LHCN-M2 (cell line): Measurements from ENCODE around the gene NHSL2. TPM values are rescaled to one million over a fixed set of nuclear protein-coding genes. Genes with fewer than 3 reads are reported as not detected.
"Not testable (repeated sequence)": the region's sequence is repeated elsewhere in the genome, so short reads cannot be mapped to it uniquely, and the experiment has no call there.

Experiments
- DNase-seq: peaks from one replicate; pipeline ENCODE4 v3.0.0-alpha.2; 2012; ENCODE audit warnings: low read depth
- total RNA-seq: library from RNA; depleted of rRNA; stranded (reverse); fragments of >200 nt; gene quantifications from 2 replicates; pipeline ENCODE4 v1.2.3, GENCODE V29; 2014; rRNA removed

Gene NHSL2
- total RNA-seq, 1 experiment from 2014 or later: 0.23 TPM

DNA sequence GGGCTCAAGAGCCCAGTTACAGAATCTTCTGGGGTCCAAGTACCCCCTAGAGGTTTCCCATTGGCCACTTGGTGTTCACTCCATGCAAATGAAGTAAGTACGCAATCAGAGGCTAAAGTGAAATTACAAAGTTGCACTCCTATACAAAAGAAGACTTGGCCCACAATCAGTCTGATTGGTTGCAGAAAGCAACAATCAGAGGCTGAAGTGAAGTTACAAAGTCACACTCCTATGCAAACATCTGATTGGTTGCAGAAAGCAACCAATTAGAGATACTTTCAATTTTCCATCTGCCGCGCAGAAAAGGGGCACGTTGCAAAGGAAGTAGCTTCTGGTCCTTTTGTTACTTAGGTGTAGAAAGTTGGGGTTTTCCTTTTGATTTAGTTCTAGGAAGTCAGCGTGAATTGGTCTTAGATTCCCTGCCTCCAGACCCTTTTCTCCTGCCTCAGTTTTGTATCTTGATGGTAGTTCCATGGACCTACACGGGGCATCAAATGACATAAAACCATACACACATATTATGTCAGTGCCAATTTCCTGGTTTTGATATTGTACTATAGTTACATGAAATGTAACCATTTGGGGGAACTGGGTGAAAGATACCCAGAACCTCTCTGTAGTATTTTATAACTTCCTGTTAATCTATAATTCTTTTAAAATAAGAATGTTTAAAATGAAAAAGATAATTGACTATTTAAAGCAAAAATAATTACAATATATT is 258.5 kb downstream of the NHSL2 start:
- DNase-seq: no peak

DNA sequence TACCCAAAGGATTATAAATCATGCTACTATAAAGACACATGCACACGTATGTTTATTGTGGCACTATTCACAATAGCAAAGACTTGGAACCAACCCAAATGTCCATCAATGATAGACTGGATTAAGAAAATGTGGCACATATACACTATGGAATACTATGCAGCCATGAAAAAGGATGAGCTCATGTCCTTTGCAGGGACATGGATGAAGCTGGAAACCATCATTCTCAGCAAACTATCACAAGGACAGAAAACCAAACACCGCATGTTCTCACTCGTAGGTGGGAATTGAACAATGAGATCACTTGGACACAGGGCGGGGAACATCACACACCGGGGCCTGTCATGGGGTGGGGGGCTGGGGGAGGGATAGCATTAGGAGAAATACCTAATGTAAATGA is 265.6 kb downstream of the NHSL2 start:
- not testable (repeated sequence) for DNase-seq

DNA sequence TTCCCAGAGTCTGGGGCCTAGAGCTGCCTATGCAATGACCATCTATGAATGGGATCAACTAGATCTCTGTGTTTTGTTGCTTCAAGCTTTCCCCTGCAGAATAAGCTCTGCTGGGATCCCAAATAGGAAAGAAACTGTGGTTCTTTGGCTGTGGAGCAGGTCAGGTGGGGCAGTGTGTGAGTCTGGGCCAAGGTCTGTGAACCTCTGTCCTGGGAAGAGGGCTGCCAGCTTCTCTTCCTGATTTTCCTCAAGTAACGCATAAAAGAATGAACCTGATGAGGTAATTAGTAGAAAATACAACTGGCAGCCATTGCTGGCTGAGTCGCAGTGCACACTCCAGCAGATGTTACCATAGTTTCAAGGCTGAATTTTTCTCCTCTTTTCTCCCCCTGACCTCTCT is 266.3 kb downstream of the NHSL2 start:
- no peak for DNase-seq

DNA sequence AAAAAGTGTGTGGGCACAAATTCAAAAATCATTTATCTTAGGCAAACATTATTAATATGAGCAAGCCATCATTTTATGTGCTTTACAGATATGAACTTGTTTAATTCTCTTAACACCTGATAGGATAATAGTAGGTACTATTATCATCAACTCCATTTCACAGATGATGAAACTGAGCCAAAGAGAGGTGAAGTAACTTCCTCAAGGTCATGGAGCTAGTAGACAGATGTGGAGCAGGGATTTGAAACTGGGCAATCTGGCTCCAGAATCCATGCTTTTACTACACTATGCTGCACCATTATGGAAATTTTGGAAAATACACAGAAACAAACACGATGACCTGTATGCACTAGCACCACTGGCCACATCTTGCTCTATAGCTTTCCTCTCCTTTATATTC is 269.9 kb downstream of the NHSL2 start:
- DNase-seq: no peak

DNA sequence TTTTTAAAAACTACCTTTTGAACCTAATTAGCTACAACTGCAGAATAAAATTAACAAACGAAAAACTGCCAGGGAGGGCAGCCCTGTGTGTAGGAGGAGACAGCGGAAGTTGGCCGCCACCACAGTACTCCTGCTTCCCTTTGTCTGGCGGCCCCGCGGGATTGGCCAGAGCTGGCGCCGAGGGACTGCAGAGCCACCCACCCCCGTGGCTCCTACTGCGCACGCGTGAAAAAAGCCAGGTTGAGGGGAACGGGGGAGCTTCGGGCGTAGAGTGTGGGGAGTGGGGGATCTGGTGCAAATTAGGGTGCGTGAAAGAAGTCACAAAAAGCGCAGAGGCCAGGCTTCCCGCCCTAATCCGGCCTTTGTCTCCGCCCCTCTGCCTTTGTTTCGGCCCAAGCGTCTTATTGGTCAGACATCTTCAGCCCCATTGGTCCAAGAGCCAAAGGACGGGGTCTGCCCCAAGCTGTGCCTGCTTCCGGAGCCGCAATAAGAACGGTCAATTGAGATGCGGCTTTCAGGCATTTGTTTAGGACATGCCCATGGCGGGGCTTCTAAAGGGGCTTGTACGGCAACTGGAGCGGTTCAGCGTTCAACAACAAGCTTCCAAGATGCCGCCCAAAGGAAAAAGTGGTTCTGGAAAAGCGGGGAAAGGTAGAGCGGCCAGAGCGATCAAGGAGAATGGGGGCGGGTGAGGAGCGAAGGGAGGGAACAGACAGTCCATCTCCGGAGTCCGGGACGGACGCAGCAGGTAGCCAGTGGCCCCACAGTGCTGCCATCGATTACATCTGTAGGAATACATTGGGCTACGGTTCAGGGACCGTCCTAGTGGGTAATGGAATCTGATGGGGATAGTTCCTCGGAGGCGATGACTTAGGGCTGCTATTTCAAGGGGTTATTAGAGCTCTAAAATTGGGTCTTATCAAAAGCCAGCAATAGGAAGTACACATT is 270.8 kb downstream of the NHSL2 start, which contains the start of gene PIN4:
TSS of gene PIN4 (plus strand) at position 580 of the 948 bp plus-strand sequence. CDS start at position 609, 29 bp downstream.
- peak; percentile 95 for DNase-seq

DNA sequence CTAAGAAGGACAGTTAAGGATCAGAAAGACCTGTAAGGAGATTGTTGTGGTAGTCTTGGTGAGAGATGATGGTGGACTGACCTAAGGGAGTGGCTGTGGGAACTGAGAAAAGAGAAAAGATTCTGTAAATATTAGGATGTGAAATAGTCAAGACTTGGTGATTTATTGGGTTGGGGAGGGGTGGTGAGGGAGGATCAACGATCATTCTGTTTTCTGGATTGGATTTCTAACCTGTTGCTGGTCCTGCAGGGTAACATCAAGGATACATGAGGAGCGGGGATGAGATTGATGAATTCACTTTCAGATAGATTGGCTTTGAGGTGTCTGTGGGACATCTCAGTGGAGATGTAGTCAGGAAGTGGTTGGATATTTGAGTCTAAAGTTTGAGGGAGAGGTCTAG is 272.3 kb downstream of the NHSL2 start:
- no peak for DNase-seq

DNA sequence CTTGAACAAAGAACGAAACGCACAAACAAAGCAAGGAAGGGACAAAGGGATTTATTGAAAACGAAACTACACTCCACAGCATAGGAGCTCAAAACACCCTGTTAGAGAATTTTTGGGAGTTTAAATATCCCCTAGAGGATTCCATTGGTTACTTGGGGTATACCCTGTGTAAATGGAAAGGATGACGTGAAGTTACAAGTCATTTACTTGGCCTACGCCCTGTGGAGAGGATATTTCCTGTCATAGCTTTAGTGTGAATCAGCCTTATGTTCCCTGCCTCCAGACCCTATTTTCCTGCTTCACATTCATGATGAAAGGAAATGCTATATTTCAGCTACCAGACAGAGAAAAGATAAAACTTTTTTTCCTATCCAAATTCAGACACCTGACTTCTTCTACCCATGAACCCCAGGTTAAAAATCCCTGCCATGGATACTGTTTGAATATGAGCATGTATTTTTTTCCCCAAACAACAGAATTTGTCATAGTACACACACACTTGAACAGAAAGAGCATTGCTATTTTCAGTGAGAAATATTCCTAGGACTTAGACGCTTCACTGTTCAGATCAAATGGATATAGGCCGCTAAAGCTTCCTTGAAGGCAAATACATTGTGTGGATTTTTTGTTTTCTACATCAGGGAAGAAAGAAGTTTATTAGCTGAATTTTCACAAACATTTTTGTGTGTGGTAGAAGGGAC is 291.3 kb downstream of the NHSL2 start:
- DNase-seq: peak; percentile 79

Other genes with a start within 250 kb of the NHSL2 start
- gene CXorf49, start 192.6 kb upstream of the NHSL2 start, total RNA-seq: not detected in 2 replicates
- not detected in 2 replicates for gene CXorf49B, start 147.5 kb upstream of the NHSL2 start, total RNA-seq
- gene RTL5, start 221.1 kb downstream of the NHSL2 start, total RNA-seq: 1.3 and 1.7 TPM in 2 replicates